Measurements from ENCODE around the gene MRM2.

MRM2 gene

GRCh38 chr7:2222516-2222915 is 19.5 kb downstream of the MRM2 start:
- no peak for DNase-seq (ENCODE audit: low read depth)

- DNase-seq (ENCODE audit: low read depth): no peak
These were observed 21.1 kb downstream of the MRM2 start for GRCh38 chr7:2220954-2221353.

DNA sequence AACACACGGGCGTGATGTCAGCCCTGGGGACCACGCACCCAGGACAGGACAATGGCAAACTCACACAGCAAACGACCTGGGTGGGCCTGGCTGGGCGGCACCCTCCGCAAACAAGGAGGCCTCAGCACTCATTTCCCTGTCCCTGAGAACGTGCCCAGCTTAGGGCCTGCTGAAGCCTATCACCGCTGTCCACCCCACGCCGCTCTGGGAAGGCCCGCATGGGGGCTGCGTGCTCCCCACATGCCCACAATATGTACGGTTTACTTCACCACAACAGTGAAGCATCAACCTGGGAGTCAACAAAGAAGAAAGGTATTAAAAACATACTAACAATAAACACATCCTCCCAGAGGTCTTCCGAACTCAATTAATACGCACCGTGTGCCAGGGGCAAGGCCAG is 21.5 kb downstream of the MRM2 start:
- DNase-seq (ENCODE audit: low read depth): no peak

DNA sequence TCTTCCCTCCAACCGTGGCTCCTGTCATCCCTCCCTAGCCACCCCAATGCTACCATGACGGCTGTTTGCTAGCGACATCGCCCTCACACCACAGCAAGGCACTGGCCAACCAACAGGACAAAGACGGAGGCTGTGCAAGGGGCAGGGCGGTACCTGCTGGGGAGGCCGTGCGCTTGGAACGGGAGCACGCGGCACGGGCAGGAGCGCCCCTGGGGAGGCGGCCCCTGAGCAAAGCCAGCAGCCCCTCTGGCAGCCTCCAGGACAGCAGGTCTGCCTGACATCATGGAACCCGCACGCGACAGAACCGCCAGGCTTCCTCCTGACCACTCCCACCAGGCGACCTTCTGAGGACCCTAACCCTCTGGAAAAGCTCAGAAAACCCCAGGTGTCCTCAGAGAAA is 22.0 kb downstream of the MRM2 start:
- DNase-seq (ENCODE audit: low read depth): no peak

DNA sequence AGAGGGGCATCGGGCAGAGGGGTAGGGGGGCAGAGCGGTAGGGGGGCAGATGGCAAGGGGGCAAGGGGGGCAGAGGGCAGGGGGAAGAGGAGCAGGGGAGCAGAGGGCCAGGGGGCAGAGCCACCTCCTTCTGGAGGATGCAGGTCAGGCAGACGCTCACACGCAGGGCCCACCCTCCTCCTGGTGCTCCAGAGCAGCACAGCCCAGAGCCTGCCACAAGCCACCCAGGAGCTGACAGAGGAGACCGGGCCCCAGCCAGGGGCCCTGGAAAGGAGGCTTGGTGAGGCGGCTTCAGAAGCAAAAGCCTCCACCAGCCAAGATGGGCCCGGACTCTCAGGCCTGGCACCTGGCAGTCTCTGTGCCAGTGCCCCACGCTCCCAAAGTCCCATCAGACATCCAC is 22.4 kb downstream of the MRM2 start:
- no peak for DNase-seq (ENCODE audit: low read depth)

- DNase-seq (ENCODE audit: low read depth): no peak
These were observed 22.9 kb downstream of the MRM2 start for GRCh38 chr7:2219136-2219535.

GRCh38 chr7:2218444-2218785 is 23.6 kb downstream of the MRM2 start:
- no peak for DNase-seq (ENCODE audit: low read depth)

GRCh38 chr7:2217716-2218443 is 24.1 kb downstream of the MRM2 start:
- DNase-seq (ENCODE audit: low read depth): no peak

GRCh38 chr7:2217206-2217605 is 24.8 kb downstream of the MRM2 start:
- DNase-seq (ENCODE audit: low read depth): no peak

DNA sequence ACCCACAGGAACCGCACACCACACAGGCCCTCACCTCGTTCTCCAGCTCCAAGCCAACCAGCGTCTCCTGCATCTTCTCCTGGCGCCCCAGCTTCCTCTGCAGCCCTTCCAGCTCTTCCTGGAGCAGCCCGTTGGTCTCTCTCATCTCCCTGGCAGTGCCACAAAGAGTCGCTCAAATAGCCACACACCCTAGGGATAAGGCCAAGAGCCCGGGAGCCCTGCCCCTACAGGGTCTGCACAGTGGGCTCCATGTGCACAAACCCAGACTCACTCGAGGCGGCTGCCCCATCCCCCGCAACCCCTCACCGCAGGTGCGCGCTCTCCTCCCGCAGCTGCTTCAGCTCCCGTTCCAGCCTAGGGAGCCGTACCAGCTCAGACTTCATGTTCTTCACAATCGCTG is 26.2 kb downstream of the MRM2 start:
- DNase-seq (ENCODE audit: low read depth): no peak

GRCh38 chr7:2214636-2215035 is 27.4 kb downstream of the MRM2 start:
- DNase-seq (ENCODE audit: low read depth): no peak

DNA sequence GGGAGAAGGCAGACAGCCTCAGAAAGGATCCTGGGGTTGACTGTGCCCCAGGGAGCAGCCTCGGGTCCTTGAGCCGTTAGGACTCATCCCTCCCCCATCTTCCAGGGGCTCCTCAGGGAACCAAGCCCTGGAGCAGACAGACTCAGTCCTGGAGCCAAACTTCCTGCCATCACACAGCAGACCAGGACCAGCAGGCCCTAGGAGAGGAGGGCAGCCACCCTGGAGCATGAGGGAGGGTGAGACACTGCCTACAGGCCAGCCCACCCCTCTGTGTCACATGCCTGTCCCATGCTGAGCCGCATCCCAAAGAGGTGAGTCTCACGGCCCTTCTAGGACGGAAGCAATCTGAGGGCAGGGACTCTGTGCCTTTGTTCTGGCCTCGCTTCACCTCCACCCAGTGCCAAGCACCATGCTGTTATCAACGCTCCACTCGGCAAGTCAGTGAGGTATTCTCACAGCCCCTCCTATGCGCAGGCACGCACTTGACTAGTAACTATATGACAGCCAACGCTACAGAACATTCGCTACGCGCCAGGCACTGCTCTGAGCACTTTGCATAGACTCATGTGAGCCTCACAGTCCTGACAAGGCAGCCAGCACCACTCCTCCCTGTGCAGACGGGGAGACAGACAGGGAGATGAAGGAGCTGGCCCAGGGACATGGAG is 28.3 kb downstream of the MRM2 start:
- no peak for DNase-seq (ENCODE audit: low read depth)

DNA sequence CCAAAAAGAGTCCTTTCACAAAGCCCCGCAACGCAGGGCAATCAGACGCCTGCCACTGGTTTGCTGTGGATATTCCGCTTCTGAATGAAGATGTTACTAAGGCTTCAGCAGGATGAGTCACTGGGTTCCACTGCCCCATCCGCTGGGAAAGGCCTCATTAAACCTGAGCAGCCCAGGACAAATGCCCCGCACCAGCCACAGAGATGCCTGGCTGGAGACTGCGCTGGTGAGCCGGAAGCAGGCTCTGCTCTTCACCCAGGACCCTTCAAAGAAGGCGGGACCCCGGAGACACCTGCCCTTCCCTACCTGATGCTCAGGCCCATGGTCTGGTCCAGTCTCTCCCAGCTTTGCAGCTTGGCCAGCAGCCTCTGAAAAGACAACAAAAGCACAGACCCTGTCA is 29.1 kb downstream of the MRM2 start:
- no peak for DNase-seq (ENCODE audit: low read depth)

DNA sequence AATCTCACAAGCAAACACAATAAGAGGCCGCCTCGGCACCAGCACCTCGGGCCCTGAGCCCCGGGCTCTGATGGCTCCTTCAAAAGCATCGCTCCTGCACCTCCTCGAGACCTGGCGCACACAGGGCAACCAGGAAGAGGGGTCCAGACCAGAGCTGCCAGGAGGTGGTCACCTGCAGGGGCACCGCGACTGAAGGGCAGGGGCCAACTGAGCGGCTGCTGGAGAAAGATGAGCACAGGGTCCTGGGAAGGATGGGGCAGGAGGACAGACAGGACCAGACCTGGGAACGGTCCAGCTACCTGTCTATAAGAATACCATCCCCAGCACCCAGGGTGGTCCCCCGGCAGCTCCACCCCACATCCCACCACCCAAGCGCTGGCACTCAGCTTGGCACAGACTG is 30.1 kb downstream of the MRM2 start:
- no peak for DNase-seq (ENCODE audit: low read depth)

- DNase-seq (ENCODE audit: low read depth): no peak
These were observed 30.6 kb downstream of the MRM2 start for GRCh38 chr7:2211259-2211880.

- no peak for DNase-seq (ENCODE audit: low read depth)
These were observed 31.3 kb downstream of the MRM2 start for GRCh38 chr7:2210551-2211258.

GRCh38 chr7:2209961-2210323 is 32.1 kb downstream of the MRM2 start:
- DNase-seq (ENCODE audit: low read depth): no peak

DNA sequence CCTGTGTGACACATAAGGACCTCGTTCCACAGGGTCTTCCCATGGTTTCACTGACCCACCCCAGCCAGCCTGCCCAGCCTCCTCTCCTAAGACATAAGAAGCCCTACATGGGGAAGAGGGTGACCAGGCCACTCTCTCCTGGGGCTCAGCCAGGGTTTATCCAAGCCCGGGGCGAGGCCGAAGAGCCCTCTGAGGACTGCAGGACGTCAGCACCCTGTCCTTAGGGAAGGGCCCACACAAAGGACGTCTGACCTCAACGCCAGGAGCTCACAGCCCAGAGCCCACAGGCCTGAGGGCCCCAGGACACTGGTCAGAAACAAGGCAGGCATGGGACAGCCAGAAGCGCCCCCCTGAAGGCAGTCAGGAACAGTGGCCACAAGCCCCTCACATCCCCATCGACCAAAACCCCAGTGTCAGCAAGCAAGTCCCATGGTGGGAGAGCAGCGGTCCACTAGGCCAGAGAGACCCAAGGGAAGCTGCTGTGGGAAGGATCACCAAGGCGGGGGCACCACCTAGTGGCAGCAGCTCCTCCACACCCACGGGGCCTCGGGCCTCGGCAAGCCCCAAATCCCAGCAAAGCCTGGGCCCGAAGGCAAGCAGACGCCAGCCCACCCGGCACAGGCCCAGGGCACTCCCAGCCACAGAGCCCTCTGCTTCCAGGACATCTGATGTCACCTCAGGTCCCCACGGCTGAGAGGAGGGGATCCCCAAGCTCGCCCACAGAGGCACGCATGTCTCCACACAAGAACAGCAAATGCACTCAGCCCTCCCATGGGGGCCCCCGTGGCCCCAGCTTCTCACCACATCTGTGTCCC is 32.7 kb downstream of the MRM2 start:
- DNase-seq (ENCODE audit: low read depth): peak; percentile 16

GRCh38 chr7:2208712-2209111 is 33.3 kb downstream of the MRM2 start:
- DNase-seq (ENCODE audit: low read depth): no peak

- no peak for DNase-seq (ENCODE audit: low read depth)
These were observed 36.8 kb downstream of the MRM2 start for GRCh38 chr7:2205036-2205780.

- DNase-seq (ENCODE audit: low read depth): no peak
These were observed 37.6 kb downstream of the MRM2 start for GRCh38 chr7:2204446-2204845.
